PC-9 (cell line): ENCODE results near the gene KCNH2. TPM values are rescaled to one million over a fixed set of nuclear protein-coding genes. Genes with fewer than 3 reads are reported as not detected.
A peak's percentile ranks its signal among the peaks of the same experiment; 100 is the strongest.

Source experiments
- BruUV-seq: library from RNA; stranded (reverse); fragments of 400-500 nt; replicated peaks from 2 replicates; lab custom pipeline; 2021; lab: Mats Ljungman, UMichigan
- CTCF ChIA-PET: fragments of 300-600 bp; sonication (Branson Sonifier 250); formaldehyde crosslinking; loops from one replicate; lab custom pipeline; 2022; ENCODE audit warnings: antibody characterized with exemption; lab: Charles Lee
- POLR2A ChIA-PET: fragments of 300-600 bp; sonication (Branson Sonifier 250); formaldehyde crosslinking; loops from one replicate; lab custom pipeline; 2022; ENCODE audit warnings: antibody characterized with exemption; ENCODE audit not compliant: unreplicated experiment; lab: Charles Lee
- DNase-seq, 2 experiments: peaks; one replicate each; pipeline versions ENCODE4 v3.0.0 to v3.0.0-alpha.2; 2015 to 2022; ENCODE audit warnings: mixed read lengths in 1 of 2
- H2AFZ ChIP-seq: fragments of 200-600 bp; sonication (generic); 2 replicates; pipeline ENCODE4 v1.8.1; 2017; ENCODE audit warnings: antibody characterized with exemption
- H3F3A ChIP-seq: fragments of 200-600 bp; sonication (generic); 2 replicates; pipeline ENCODE4 v1.8.1; 2017; ENCODE audit warnings: antibody characterized with exemption, mild to moderate bottlenecking, low read depth; ENCODE audit not compliant: insufficient read depth
- H3K27ac ChIP-seq: fragments of 200-600 bp; sonication (generic); 2 replicates; pipeline ENCODE4 v1.6.1; 2016; ENCODE audit warnings: mixed run types
- H3K27me3 ChIP-seq: fragments of 200-600 bp; sonication (generic); 2 replicates; pipeline ENCODE4 v1.6.1; 2016; ENCODE audit warnings: low read depth, mixed run types; ENCODE audit not compliant: insufficient read depth
- H3K36me3 ChIP-seq: fragments of 200-600 bp; sonication (generic); 2 replicates; pipeline ENCODE4 v1.6.1; 2016; ENCODE audit warnings: low read depth, mixed run types
- H3K4me1 ChIP-seq: fragments of 200-600 bp; sonication (generic); replicated peaks from 2 replicates; pipeline ENCODE4 v1.6.1; 2016; ENCODE audit warnings: mixed run types; ENCODE audit not compliant: insufficient read depth
- H3K4me2 ChIP-seq: fragments of 200-600 bp; sonication (generic); 2 replicates; pipeline ENCODE4 v1.6.1; 2017; ENCODE audit warnings: mixed run types
- H3K4me3 ChIP-seq: fragments of 200-600 bp; sonication (generic); 2 replicates; pipeline ENCODE4 v1.6.1; 2016; ENCODE audit warnings: mixed run types
- H3K79me2 ChIP-seq: fragments of 200-600 bp; sonication (generic); 2 replicates; pipeline ENCODE4 v1.6.1; 2017; ENCODE audit warnings: low read depth, mixed run types
- H3K9me2 ChIP-seq: fragments of 200-600 bp; sonication (generic); 2 replicates; pipeline ENCODE4 v1.8.1; 2017; ENCODE audit warnings: mild to moderate bottlenecking; ENCODE audit not compliant: insufficient read depth
- H3K9me3 ChIP-seq: fragments of 200-600 bp; sonication (generic); 2 replicates; pipeline ENCODE4 v1.8.1; 2016; ENCODE audit warnings: low read depth; ENCODE audit not compliant: insufficient read depth
- H4K20me1 ChIP-seq: fragments of 200-600 bp; sonication (generic); 2 replicates; pipeline ENCODE4 v1.8.1; 2017; ENCODE audit not compliant: insufficient read depth
- CTCF ChIP-seq: fragments of 200-600 bp; sonication (generic); conservative IDR thresholded peaks from 2 replicates; pipeline ENCODE4 v1.6.1; 2017; ENCODE audit warnings: mixed run types, antibody characterized with exemption, mild to moderate bottlenecking, moderate library complexity
- EZH2 ChIP-seq: fragments of 200-600 bp; sonication (generic); IDR thresholded peaks from 2 replicates; pipeline ENCODE4 v1.8.0; 2017; ENCODE audit warnings: antibody characterized with exemption, low read depth
- intact Hi-C: fragments of 100-400 bp; cut with micrococcal nuclease; formaldehyde crosslinking; loops from one replicate; pipeline ENCODE4 v1.10.0; 2022; ENCODE audit not compliant: unreplicated experiment
- total RNA-seq: library from RNA; stranded (reverse); gene quantifications from 2 replicates; pipeline ENCODE4 v1.2.3, GENCODE V29; 2021

Gene KCNH2
- total RNA-seq, 1 experiment from 2014 or later: 1.5 TPM

GRCh38 chr7:151025924-151026671 lies 48.0 kb upstream of the KCNH2 start:
- Histone ChIP-seq H3K9me3 (no peaks in the 10 kb centered on the region), H3K9me2 (no peaks in the 10 kb centered on the region), H3K4me2 (peak overlapping the region; percentile 44), H2AFZ (no peak overlapping the region), H3K27me3 (no peaks in the 10 kb centered on the region), H3K4me1 (peaks cover 55% of the 10 kb centered on the region), H3K79me2 (peaks cover 21% of the 10 kb centered on the region), H3K27ac (peak overlapping the region; percentile 59), H3K4me3 (no peak overlapping the region), H4K20me1 (no peaks in the 10 kb centered on the region), H3K36me3 (no peaks in the 10 kb centered on the region), H3F3A (peaks cover 19% of the 10 kb centered on the region; the same call in 1 of the 2 replicates)
- peak; percentile 73 to 98 for DNase-seq
- no peak for TF ChIP-seq EZH2
- TF ChIP-seq CTCF: no peak
- ChIA-PET CTCF (interaction anchor here (0.5 kb wide), 1 partner anchor 152 kb away, joined by 3 read pairs; no protein-coding TSS in a partner anchor), POLR2A (interaction anchor here (0.6 to 0.7 kb wide), 2 partner anchors 36 to 1172 kb away, joined by 7 to 8 read pairs; no protein-coding TSS in a partner anchor)
- no TSS peak for BruUV-seq
- intact Hi-C loops: loop anchor here (5.0 kb wide), 3 partner anchors 124 to 704 kb away; partner anchors contain the start of genes ACTR3C and LRRC61

- Histone ChIP-seq H3K36me3 (no peaks in the 10 kb centered on the region), H3K9me2 (no peaks in the 10 kb centered on the region), H3K9me3 (no peaks in the 10 kb centered on the region), H4K20me1 (no peaks in the 10 kb centered on the region), H2AFZ (no peak within 1 kb of the TSS), H3F3A (peaks cover 19% of the 10 kb centered on the region; the same call in 1 of the 2 replicates), H3K4me1 (peaks cover 52% of the 10 kb centered on the region), H3K27ac (peak within 1 kb of the TSS; percentile 59), H3K79me2 (peaks cover 7% of the 10 kb centered on the region), H3K4me2 (peak within 1 kb of the TSS; percentile 57), H3K27me3 (no peaks in the 10 kb centered on the region), H3K4me3 (no peak within 1 kb of the TSS)
- intact Hi-C loops: loop anchor here (5.0 kb wide), 3 partner anchors 122 to 702 kb away; partner anchors contain the start of genes ACTR3C and LRRC61
- peak; percentile 77 to 86 for DNase-seq
- no TSS peak for BruUV-seq
- no peak for TF ChIP-seq EZH2
- no peak for TF ChIP-seq CTCF
- CTCF ChIA-PET: interaction anchor here (0.6 to 1.2 kb wide), 9 partner anchors 12 to 699 kb away, joined by 3 to 18 read pairs (median 7); no protein-coding TSS in a partner anchor
- POLR2A ChIA-PET: interaction anchor here (0.5 to 0.6 kb wide), 4 partner anchors 15 to 37 kb away, joined by 3 to 6 read pairs (median 4); no protein-coding TSS in a partner anchor
These were observed 46.4 kb upstream of the KCNH2 start, which contains the start of gene ATG9B for GRCh38 chr7:151024435-151025056. TSS of gene ATG9B (minus strand) at chr7:151024494. CDS start at chr7:151024423, 71 bp downstream.

- ChIA-PET POLR2A (no interaction called here), CTCF (no interaction called here)
- peaks cover 19% of the 10 kb centered on the region; the same call in 1 of the 2 replicates for H3F3A ChIP-seq
- no TSS peak for BruUV-seq
- intact Hi-C loops: no loop called here
- H3K27ac ChIP-seq: no peak overlapping the region
- H3K4me1 ChIP-seq: peaks cover 45% of the 10 kb centered on the region
- H3K4me3 ChIP-seq: no peak overlapping the region
- no peaks in the 10 kb centered on the region for H3K27me3 ChIP-seq
- H4K20me1 ChIP-seq: no peaks in the 10 kb centered on the region
- H3K79me2 ChIP-seq: no peaks in the 10 kb centered on the region
- TF ChIP-seq CTCF (no peak), EZH2 (no peak)
- 0 out of 2 replicates have a peak overlapping the region, but pooled peaks have one; percentile 57 for H3K4me2 ChIP-seq
- no peak for DNase-seq
- H3K9me3 ChIP-seq: no peaks in the 10 kb centered on the region
- H2AFZ ChIP-seq: no peak overlapping the region
- H3K36me3 ChIP-seq: no peaks in the 10 kb centered on the region
- no peaks in the 10 kb centered on the region for H3K9me2 ChIP-seq
These were observed 45.1 kb upstream of the KCNH2 start for GRCh38 chr7:151023232-151023631.
